Left renal pelvis (tissue), 4 donors: ENCODE data around the gene RGS14. TPM values are rescaled to one million over a fixed set of nuclear protein-coding genes. Genes with fewer than 3 reads are reported as not detected.

Source experiments
- DNase-seq, 4 donors: peaks; one replicate each; pipeline ENCODE4 v3.0.0-alpha.2; 2013; ENCODE audit warnings: low read depth in 4 of 4, low spot score in 3 of 4
- polyA plus RNA-seq, 4 donors: library from polyadenylated mRNA; unstranded; fragments of 120-200 nt; gene quantifications; one replicate each; pipeline ENCODE4 v1.2.1, GENCODE V29; 2013; ENCODE audit not compliant: insufficient read length in 4 of 4

The RGS14 gene
- polyA plus RNA-seq, 4 donors, result 5.7 to 19.3 (median 13.9) TPM

GRCh38 chr5:177362610-177363507, 5.1 kb downstream of the RGS14 start:
- DNase-seq, result peak in 2 of 4 donors; percentile 44 to 46

DNA sequence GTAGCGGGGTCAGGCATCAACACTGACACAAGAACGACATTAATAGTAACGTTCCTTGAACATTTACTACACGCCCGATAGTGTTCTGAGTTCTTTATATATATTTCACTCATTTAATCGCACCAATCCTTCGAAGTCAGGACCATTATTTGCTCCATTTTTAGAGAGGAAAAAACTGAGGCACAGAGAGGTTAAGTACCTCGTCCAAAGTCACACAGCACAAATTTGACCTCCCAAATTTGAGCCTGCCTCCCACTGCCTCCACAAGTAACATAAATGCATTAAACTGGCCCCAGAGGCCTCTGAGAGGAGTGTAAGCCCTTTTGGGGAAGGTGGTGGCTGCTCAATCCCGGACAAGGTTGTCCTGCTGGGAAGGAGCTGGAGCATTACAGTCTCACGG, 5.8 kb downstream of the RGS14 start:
- DNase-seq, result no peak

GRCh38 chr5:177364159-177364962, 6.6 kb downstream of the RGS14 start:
- DNase-seq, result no peak

DNA sequence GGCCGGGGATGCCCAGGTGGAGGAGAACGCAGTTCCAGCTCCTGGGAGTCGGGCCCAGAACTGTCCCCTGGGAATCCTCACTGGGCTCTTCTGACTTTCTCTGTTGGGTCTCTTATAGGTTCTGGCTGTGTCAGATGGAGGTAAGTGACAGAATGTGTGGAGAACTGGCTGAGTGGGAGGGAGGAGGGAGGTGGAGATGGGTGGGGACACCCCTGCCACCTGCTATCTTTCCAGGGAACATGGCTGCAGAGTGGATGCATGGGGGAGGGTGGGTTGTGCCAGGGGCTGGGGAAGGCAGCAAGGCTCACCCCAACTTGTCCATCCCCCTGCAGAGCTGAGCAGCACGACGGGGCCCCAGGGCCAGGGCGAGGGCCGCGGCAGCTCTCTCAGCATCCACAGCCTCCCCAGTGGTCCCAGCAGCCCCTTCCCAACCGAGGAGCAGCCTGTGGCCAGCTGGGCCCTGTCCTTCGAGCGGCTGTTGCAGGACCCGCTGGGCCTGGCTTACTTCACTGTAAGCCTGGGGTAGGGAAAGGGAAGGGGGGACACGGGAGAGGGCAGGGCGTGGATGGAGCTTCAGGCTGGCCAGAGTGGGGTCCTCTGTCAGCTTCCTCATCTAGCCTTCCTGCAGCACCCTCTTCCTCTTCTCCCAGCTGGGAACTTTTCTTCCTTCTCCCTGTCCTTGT, 8.3 kb downstream of the RGS14 start:
- DNase-seq, result no peak

DNA sequence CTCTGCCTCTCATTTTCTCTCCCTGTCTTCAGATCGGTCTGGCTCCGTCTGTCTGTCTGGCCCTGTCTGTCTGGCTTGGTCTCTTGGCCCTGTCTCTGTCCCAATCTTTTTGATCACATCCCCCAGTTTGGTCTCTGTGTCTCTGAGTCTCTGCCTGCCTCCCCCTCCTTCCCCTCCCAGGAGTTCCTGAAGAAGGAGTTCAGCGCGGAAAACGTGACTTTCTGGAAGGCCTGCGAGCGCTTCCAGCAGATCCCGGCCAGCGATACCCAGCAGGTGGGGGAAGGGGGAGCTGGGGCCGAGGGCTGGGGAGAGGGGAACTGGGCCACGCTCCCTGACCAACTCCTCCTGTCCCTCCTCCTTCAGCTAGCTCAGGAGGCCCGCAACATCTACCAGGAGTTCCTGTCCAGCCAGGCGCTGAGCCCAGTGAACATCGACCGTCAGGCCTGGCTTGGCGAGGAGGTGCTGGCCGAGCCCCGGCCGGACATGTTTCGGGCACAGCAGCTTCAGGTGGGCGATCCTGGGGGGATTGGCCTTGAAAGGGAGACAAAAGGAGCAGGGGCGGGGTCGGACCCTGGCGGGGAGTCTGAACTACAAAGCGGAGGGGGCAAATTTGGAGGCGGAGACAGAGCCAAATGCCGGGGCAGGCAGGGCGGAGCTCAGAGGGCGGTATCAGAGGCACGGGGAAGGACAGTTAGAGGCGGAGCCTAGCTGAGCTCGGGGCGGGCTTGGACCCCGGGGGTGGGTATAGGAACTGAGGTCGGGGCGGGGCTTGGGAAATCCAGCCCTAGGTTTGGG, 9.0 kb downstream of the RGS14 start:
- DNase-seq, result peak; percentile 77 to 84 (median 80)

DNA sequence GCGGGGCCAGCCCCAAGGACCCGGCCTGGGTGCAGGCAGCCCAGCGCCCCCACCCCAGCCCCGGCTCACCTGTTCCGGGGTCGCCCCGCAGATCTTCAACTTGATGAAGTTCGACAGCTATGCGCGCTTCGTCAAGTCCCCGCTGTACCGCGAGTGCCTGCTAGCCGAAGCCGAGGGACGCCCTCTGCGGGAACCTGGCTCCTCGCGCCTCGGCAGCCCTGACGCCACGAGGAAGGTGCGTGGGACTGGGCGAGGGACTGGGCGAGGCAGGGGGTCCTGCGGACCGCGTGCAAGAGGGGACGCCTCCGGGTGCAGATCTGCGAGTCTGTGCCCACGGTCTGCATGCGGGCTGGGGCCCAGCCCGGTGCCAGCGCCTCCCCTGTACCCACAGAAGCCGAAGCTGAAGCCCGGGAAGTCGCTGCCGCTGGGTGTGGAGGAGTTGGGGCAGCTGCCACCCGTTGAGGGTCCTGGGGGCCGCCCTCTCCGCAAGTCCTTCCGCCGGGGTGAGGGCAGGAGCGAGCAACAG, 9.7 kb downstream of the RGS14 start:
- no peak for DNase-seq

DNA sequence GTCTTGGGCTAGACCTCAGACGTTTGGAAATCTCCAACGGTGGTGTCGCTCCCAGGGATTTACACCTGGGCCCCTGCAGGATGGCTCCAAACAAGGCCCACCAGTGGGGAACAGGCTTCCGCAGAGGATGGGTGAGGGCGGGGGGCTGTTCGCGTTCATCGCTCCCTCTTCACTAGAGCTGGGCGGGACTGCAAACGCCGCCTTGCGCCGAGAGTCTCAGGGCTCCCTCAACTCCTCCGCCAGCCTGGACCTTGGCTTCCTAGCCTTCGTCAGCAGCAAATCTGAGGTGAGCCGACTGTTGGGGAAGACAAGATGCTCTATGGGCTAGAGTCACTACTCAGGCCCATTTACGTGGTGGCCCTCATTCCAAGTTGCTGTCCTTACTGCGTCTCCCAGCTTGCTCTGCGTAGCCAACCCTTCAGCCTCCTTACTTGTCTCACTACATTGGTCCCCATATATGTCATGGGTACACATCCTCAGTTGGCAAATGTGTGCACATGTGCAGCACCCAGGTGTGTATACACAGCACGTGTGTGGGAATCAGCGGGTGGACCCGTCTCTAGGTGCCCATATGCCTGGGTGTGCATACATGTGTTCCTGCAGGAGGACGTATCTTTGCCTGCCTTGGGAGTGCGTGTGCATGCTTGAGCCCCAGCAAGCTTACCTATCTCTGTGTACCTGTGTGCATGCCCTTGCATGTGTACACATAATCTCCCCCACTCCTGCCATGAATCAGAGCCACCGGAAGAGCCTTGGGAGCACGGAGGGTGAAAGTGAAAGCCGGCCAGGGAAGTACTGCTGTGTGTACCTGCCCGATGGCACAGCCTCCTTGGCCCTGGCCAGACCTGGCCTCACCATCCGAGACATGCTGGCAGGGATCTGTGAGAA, 10.5 kb downstream of the RGS14 start:
- DNase-seq, result no peak

- no peak for DNase-seq
Observed at GRCh38 chr5:177368869-177369644, 11.3 kb downstream of the RGS14 start.

- no peak for DNase-seq
Observed at GRCh38 chr5:177369645-177370440, 12.1 kb downstream of the RGS14 start.

DNA sequence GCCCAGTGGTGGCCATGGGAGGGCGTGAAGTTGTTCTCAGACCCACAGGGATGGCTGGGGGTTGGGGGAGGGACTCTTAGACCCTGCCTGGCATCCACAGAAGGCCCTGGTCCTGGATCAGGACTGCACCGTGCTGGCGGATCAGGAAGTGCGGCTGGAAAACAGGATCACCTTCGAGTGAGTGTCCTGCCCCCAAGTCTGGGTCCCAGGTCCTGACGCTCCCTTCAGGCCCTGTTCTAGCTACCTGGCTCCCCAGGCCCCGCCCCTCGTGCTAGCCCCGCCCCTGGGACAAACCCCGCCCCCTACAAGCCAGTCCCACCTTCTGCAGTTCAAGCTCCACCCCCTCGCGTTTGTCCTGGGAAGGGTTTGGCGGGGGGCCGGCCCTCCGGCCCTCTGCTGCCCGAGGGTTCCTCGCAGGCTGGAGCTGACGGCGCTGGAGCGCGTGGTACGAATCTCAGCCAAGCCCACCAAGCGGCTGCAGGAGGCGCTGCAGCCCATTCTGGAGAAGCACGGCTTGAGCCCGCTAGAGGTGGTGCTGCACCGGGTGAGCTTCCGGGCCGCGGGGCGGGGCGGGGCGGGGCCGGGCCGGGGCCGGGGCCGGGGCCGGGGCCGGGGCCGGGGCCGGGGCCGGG, 12.9 kb downstream of the RGS14 start:
- peak in 2 of 4 donors; percentile 53 to 72 for DNase-seq

GRCh38 chr5:177371120-177372033, 13.7 kb downstream of the RGS14 start:
- no peak for DNase-seq

- DNase-seq, result no peak
Observed at GRCh38 chr5:177372034-177372896, 14.5 kb downstream of the RGS14 start.

DNA sequence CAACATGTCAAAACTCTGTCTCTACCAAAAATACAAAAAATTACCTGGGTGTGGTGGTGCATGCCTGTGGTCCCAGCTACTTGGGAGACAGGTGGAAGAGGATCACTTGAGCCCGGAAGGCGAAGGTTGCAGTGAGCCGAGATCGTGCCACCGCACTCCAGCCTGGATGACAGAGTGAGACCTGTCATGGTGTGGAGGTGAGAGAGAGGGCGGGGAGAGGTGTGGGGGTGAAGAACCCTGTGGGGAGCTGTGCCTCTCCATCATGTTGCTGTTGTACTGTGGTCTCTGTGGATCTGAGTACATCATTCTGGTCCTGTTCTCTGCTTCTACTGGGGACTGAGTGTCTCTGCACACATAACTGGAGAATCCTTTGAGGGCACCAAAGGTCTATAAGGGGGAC, 15.2 kb downstream of the RGS14 start:
- DNase-seq, result no peak

- DNase-seq, result no peak
Observed at GRCh38 chr5:177373806-177374205, 16.1 kb downstream of the RGS14 start.

DNA sequence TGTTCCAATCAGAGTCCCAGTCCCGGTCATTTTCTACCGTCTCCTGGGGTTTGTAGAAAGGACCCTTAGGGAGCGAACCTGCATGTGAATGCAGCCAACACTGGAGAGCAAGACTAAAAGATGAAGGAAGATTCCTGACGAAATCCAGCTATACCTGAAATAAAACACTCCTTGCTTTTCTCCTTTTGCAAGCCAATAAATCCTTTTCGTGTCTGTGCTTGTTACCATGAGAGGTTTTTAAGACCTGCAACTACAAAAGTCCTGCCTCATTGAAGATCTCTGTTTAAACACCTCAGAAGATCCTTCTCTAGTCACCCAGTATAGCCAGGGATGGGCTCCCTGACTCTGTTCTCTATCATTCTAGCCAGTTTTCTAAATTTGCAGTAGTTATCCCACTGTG, 16.5 kb downstream of the RGS14 start:
- DNase-seq, result no peak
